HCT116 (cell line): ENCODE data around the gene SUSD6. TPM values are rescaled to one million over a fixed set of nuclear protein-coding genes. Genes with fewer than 3 reads are reported as not detected.

Experiments
- ATAC-seq: fragments of 200-7000 bp; cut with Tn5 transposase; 2 replicates; pipeline ENCODE4 v1.9.1; 2020; ENCODE audit warnings: mild to moderate bottlenecking, moderate library complexity
- BruUV-seq: library from RNA; stranded (reverse); fragments of 400-500 nt; replicated peaks from 2 replicates; lab custom pipeline; 2021; lab: Mats Ljungman, UMichigan
- CTCF ChIA-PET: fragments of 300-600 bp; sonication (Branson Sonifier 250); formaldehyde crosslinking; loops from one replicate; lab custom pipeline; 2021; ENCODE audit warnings: antibody characterized with exemption; lab: Charles Lee
- POLR2A ChIA-PET: fragments of 300-600, 350-600 bp; sonication (Branson Sonifier 250); formaldehyde crosslinking; loops from one replicate; lab custom pipeline; 2021; ENCODE audit warnings: antibody characterized with exemption; lab: Charles Lee
- RAD21 ChIA-PET, 2 experiments: fragments of 300-600 bp; sonication (Branson Sonifier 250); formaldehyde crosslinking; loops; one replicate each; lab custom pipeline; 2023; ENCODE audit warnings: low total read pairs in 2 of 2; ENCODE audit not compliant: uncharacterized antibody in 2 of 2, unreplicated experiment in 2 of 2, low non-redundant PET in 1 of 2; lab: Charles Lee
- DNase-seq: peaks from one replicate; pipeline ENCODE4 v3.0.0-alpha.2; 2010; ENCODE audit warnings: low read depth, low spot score
- H2AFZ ChIP-seq: fragments of 200-600 bp; shearing (Covaris generic), sonication (generic); 2 replicates; pipeline ENCODE4 v1.6.1; 2017; ENCODE audit warnings: low read depth, mixed run types, mixed read lengths, antibody characterized with exemption, low read length; ENCODE audit not compliant: poor library complexity, severe bottlenecking
- H3K27ac ChIP-seq: 2 replicates; pipeline ENCODE4 v1.5.1; 2012; ENCODE audit warnings: low read depth, low read length
- H3K27me3 ChIP-seq: fragments of 200-600 bp; sonication (generic); 2 replicates; pipeline ENCODE4 v1.6.1; 2016; ENCODE audit warnings: mixed run types, low read length, mixed read lengths; ENCODE audit not compliant: insufficient read depth
- H3K36me3 ChIP-seq, 2 experiments: fragments of 200-500 bp in 1 of 2; fragments of 200-600 bp in 1 of 2; sonication (Bioruptor generic) in 1 of 2; sonication (generic) in 1 of 2; 2 replicates each; pipeline versions ENCODE4 v1.5.1 to v1.6.1; 2014 to 2016; ENCODE audit warnings: low read length in 2 of 2, inconsistent platforms in 1 of 2, mixed read lengths in 1 of 2, mixed run types in 1 of 2; ENCODE audit not compliant: insufficient read depth in 2 of 2, control insufficient read depth in 1 of 2
- H3K4me1 ChIP-seq, 2 experiments: fragments of 200-600 bp in 1 of 2; sonication (generic) in 1 of 2; 2 replicates each; pipeline versions ENCODE4 v1.5.1 to v1.6.1; 2012 to 2017; ENCODE audit warnings: low read length in 2 of 2, inconsistent platforms in 1 of 2, mild to moderate bottlenecking in 1 of 2, mixed read lengths in 1 of 2, mixed run types in 1 of 2, moderate library complexity in 1 of 2; ENCODE audit not compliant: insufficient read depth in 2 of 2, control insufficient read depth in 1 of 2
- H3K4me2 ChIP-seq: fragments of 200-600 bp; sonication (generic); 2 replicates; pipeline ENCODE4 v1.6.1; 2017; ENCODE audit warnings: mixed run types, low read length, mixed read lengths
- H3K4me3 ChIP-seq, 2 experiments: fragments of 200-600 bp in 1 of 2; sonication (generic) in 1 of 2; replicated peaks in 1 of 2; 2 replicates each; pipeline ENCODE4 v1.5.1; 2011 to 2016; ENCODE audit warnings: low read length in 2 of 2, control low read depth in 1 of 2, low read depth in 1 of 2, mild to moderate bottlenecking in 1 of 2, mixed read lengths in 1 of 2, mixed run types in 1 of 2
- H3K79me2 ChIP-seq: fragments of 200-600 bp; sonication (generic); 2 replicates; pipeline ENCODE4 v1.6.1; 2017; ENCODE audit warnings: mild to moderate bottlenecking, mixed run types, low read length, moderate library complexity, mixed read lengths; ENCODE audit not compliant: insufficient read depth
- H3K9ac ChIP-seq: fragments of 200-600 bp; sonication (generic); 2 replicates; pipeline ENCODE4 v1.6.1; 2016; ENCODE audit warnings: low read length, mixed read lengths
- H3K9me2 ChIP-seq: fragments of 200-600 bp; sonication (generic), shearing (Covaris generic); 2 replicates; pipeline ENCODE4 v1.6.1; 2017; ENCODE audit warnings: mixed run types, mild to moderate bottlenecking, moderate library complexity; ENCODE audit not compliant: insufficient read depth
- H3K9me3 ChIP-seq, 2 experiments: fragments of 200-500 bp in 1 of 2; fragments of 200-600 bp in 1 of 2; sonication (Bioruptor generic) in 1 of 2; sonication (generic) in 1 of 2; 2 replicates each; pipeline ENCODE4 v1.6.1; 2014 to 2017; ENCODE audit warnings: low read length in 2 of 2, mixed read lengths in 2 of 2, inconsistent platforms in 1 of 2, low read depth in 1 of 2, mild to moderate bottlenecking in 1 of 2, mixed run types in 1 of 2, moderate library complexity in 1 of 2; ENCODE audit not compliant: control insufficient read depth in 1 of 2, insufficient read depth in 1 of 2
- H4K20me1 ChIP-seq: fragments of 200-600 bp; sonication (generic), shearing (Covaris generic); 2 replicates; pipeline ENCODE4 v1.6.1; 2017; ENCODE audit warnings: mixed run types, mild to moderate bottlenecking, moderate library complexity; ENCODE audit not compliant: insufficient read depth
- ATF3 ChIP-seq: IDR thresholded peaks from 2 replicates; pipeline ENCODE4 v1.6.1; 2012
- CTCF ChIP-seq, 3 experiments: fragments of 200-600 bp in 1 of 3; sonication (generic) in 1 of 3; IDR thresholded peaks in 2 of 3; conservative IDR thresholded peaks in 1 of 3; 2 replicates each; pipeline ENCODE4 v1.5.1; 2012 to 2017; ENCODE audit warnings: low read depth in 2 of 3, low read length in 2 of 3, antibody characterized with exemption in 1 of 3, borderline replicate concordance in 1 of 3, control low read depth in 1 of 3, mild to moderate bottlenecking in 1 of 3, mixed read lengths in 1 of 3, mixed run types in 1 of 3, moderate library complexity in 1 of 3; ENCODE audit not compliant: insufficient read depth in 1 of 3
- EZH2 ChIP-seq: fragments of 200-600 bp; sonication (generic); IDR thresholded peaks from 2 replicates; pipeline ENCODE4 v1.6.1; 2017; ENCODE audit warnings: antibody characterized with exemption, mixed run types
- REST ChIP-seq: IDR thresholded peaks from 2 replicates; pipeline ENCODE4 v1.6.1; 2012; ENCODE audit warnings: low read depth
- SP1 ChIP-seq: IDR thresholded peaks from 2 replicates; pipeline ENCODE4 v1.6.1; 2012; ENCODE audit warnings: low read depth
- SRF ChIP-seq: IDR thresholded peaks from 2 replicates; pipeline ENCODE4 v1.6.1; 2012; ENCODE audit warnings: low read depth
- intact Hi-C: fragments of 100-400 bp; cut with micrococcal nuclease; formaldehyde crosslinking; loops from 2 replicates; pipeline ENCODE4 v1.10.0; 2022
- total RNA-seq: library from RNA; stranded (reverse); gene quantifications from one replicate; pipeline ENCODE4 v1.2.1, GENCODE V29; 2021; ENCODE audit not compliant: unreplicated experiment

The SUSD6 gene
- total RNA-seq, 1 experiment from 2014 or later: 6.4 TPM

DNA sequence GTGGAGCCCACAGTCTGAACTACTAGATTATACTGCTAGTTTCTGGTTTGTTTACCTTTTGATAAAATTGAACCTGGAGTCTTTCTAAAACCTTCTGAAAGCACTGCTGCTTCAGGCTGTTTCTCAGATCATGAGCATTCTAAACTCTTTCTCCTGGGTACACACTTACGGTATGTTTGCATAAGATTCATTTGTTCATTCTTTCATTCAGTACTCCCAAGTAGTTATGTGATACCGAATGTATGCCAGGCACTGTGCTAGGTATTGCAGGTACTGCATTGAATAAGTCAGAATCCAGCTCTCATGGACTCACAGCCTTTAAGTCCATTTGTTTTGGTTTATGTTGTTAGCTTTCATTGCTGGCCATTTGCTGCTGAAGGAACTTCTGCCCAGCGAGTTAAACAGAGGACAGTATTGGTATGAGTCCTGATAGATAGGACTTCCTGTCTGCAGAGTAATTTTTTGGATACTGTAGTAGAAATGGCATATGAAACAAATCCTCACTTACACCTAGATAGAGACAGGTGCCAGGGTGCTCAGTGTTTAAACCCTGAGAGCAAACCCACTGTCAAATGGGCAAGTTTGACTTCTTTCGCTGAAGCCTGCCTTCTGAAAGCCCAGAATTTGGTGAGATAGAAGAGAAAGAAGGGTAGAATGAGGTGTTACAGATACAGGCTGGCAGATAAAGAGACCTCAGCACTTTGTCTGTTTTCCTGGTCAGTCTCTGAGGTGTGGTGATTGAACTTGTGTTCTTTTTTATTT, 2.1 kb downstream of the SUSD6 start:
- Histone ChIP-seq H3K4me3 (no peak overlapping the region; a peak in 1 of 4 replicates), H3K9me2 (no peaks in the 10 kb centered on the region), H3K36me3 (no peaks in the 10 kb centered on the region), H4K20me1 (no peaks in the 10 kb centered on the region), H3K27me3 (no peaks in the 10 kb centered on the region), H3K79me2 (no peaks in the 10 kb centered on the region; the same call in 1 of the 2 replicates), H2AFZ (no peak overlapping the region), H3K4me2 (peak overlapping the region; percentile 99), H3K9ac (no peak overlapping the region), H3K9me3 (no peaks in the 10 kb centered on the region), H3K27ac (no peak overlapping the region), H3K4me1 (peaks cover 9 to 22% of the 10 kb centered on the region in 2 experiments)
- no TSS peak for BruUV-seq
- intact Hi-C loops: no loop called here
- DNase-seq: no peak
- CTCF ChIA-PET: no interaction called here
- no peak for ATAC-seq
- POLR2A ChIA-PET: no interaction called here
- RAD21 ChIA-PET: no interaction called here
- no peak for TF ChIP-seq SP1
- no peak for TF ChIP-seq ATF3
- no peak for TF ChIP-seq EZH2
- TF ChIP-seq, all 23 proteins: peak for 0

DNA sequence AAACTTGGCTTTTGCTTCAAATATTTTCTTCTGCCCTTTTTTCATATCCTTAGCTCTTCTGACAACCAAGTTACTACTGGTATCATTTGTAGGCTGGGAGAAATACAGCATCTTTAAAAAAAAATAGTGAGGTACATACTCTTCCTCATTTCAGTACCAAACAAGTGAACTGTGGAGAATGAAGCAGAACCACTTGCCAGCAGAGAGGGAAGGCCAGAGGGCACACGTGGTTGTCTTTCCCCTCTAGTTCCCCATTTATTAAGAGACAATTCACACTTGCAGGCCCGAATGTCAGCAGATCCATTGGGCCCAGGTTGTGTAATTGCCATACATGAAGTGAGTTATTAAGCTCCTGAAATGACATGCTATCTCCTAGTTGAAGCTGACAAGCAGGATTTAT, 3.2 kb downstream of the SUSD6 start:
- H3K27me3 ChIP-seq: no peaks in the 10 kb centered on the region
- no peak overlapping the region for H3K27ac ChIP-seq
- no peak overlapping the region for H2AFZ ChIP-seq
- no peaks in the 10 kb centered on the region for H3K9me3 ChIP-seq
- ChIA-PET RAD21 (no interaction called here), POLR2A (no interaction called here), CTCF (no interaction called here)
- no peaks in the 10 kb centered on the region for H3K36me3 ChIP-seq
- BruUV-seq: no TSS peak
- DNase-seq (no peak), ATAC-seq (no peak)
- H3K4me2 ChIP-seq: no peak overlapping the region
- peaks cover 9 to 22% of the 10 kb centered on the region in 2 experiments for H3K4me1 ChIP-seq
- no peak overlapping the region for H3K9ac ChIP-seq
- H3K4me3 ChIP-seq: no peak overlapping the region
- no peak for TF ChIP-seq ATF3
- TF ChIP-seq CTCF (IDR thresholded peaks at IDR 0.05 in 2 of 3, conservative IDR thresholded peaks at IDR 0.05 in 1 of 3; ENCODE audit: borderline replicate concordance in 1 of 3, insufficient read depth in 1 of 3, low read depth in 2 of 3, low read length in 2 of 3): no peak
- no peak for TF ChIP-seq SRF
- no peak for TF ChIP-seq REST
- no peaks in the 10 kb centered on the region; the same call in 1 of the 2 replicates for H3K79me2 ChIP-seq
- H4K20me1 ChIP-seq: no peaks in the 10 kb centered on the region
- H3K9me2 ChIP-seq: no peaks in the 10 kb centered on the region
- intact Hi-C loops: no loop called here
